IMR-90 (cell line): ENCODE data around the gene HORMAD1. TPM values are rescaled to one million over a fixed set of nuclear protein-coding genes. Genes with fewer than 3 reads are reported as not detected.

ENCODE experiments used
- ATAC-seq: fragments of 200-7000 bp; cut with Tn5 transposase; 2 replicates; pipeline ENCODE4 v1.9.1; 2020; ENCODE audit warnings: low read depth, mild to moderate bottlenecking, moderate library complexity
- BruUV-seq: library from RNA; stranded (reverse); fragments of 400-500 nt; replicated peaks from 2 replicates; lab custom pipeline; 2021; lab: Mats Ljungman, UMichigan
- CTCF ChIA-PET: fragments of 300-600 bp; formaldehyde crosslinking; extraction: SDS; loops from one replicate; lab custom pipeline; 2021; ENCODE audit warnings: antibody characterized with exemption; lab: Yijun Ruan, JAX
- POLR2A ChIA-PET: fragments of 300-600 bp; sonication (Branson Sonifier 250); formaldehyde crosslinking; loops from one replicate; lab custom pipeline; 2022; ENCODE audit warnings: antibody characterized with exemption; ENCODE audit not compliant: unreplicated experiment; lab: Charles Lee
- DNase-seq: peaks from one replicate; pipeline ENCODE4 v3.0.0; 2013
- H2AFZ ChIP-seq: replicated peaks from 2 replicates; pipeline ENCODE3; 2013; ENCODE audit warnings: low read length, mild to moderate bottlenecking; ENCODE audit not compliant: poor library complexity
- H2AK5ac ChIP-seq: 2 replicates; pipeline ENCODE4 v1.6.1; 2013; ENCODE audit warnings: low read depth, low read length, inconsistent platforms
- H2AK9ac ChIP-seq: replicated peaks from 2 replicates; pipeline ENCODE3; 2013; ENCODE audit warnings: mild to moderate bottlenecking, low read depth, low read length, moderate library complexity; ENCODE audit not compliant: poor library complexity
- H2BK120ac ChIP-seq: 2 replicates; pipeline ENCODE4 v1.6.1; 2013; ENCODE audit warnings: low read depth, low read length, inconsistent platforms
- H2BK15ac ChIP-seq: 3 replicates; pipeline ENCODE4 v1.6.1; 2013; ENCODE audit warnings: low read depth, low read length, inconsistent platforms
- H2BK20ac ChIP-seq: 2 replicates; pipeline ENCODE4 v1.6.1; 2013; ENCODE audit warnings: low read depth, mild to moderate bottlenecking, inconsistent platforms, low read length, moderate library complexity
- H2BK5ac ChIP-seq: 2 replicates; pipeline ENCODE4 v1.6.1; 2013; ENCODE audit warnings: mild to moderate bottlenecking, low read depth, low read length, inconsistent platforms; ENCODE audit not compliant: poor library complexity, severe bottlenecking
- H3K14ac ChIP-seq: replicated peaks from 2 replicates; pipeline ENCODE4 v1.6.1; 2013; ENCODE audit warnings: low read depth, low read length, inconsistent platforms
- H3K18ac ChIP-seq: 2 replicates; pipeline ENCODE4 v1.6.1; 2013; ENCODE audit warnings: low read depth, low read length, control low read depth
- H3K23ac ChIP-seq: 2 replicates; pipeline ENCODE4 v1.6.1; 2013; ENCODE audit warnings: low read depth, low read length, inconsistent platforms
- H3K27ac ChIP-seq: 2 replicates; pipeline ENCODE4 v1.5.1; 2013; ENCODE audit warnings: mild to moderate bottlenecking, control low read depth, low read length; ENCODE audit not compliant: insufficient read depth
- H3K27me3 ChIP-seq: 2 replicates; pipeline ENCODE4 v1.6.1; 2013; ENCODE audit warnings: low read length; ENCODE audit not compliant: control insufficient read depth, insufficient read depth
- H3K36me3 ChIP-seq: 2 replicates; pipeline ENCODE4 v1.6.1; 2013; ENCODE audit warnings: low read length, mixed read lengths; ENCODE audit not compliant: control insufficient read depth, insufficient read depth
- H3K4ac ChIP-seq: 2 replicates; pipeline ENCODE4 v1.6.1; 2013; ENCODE audit warnings: low read depth, low read length, inconsistent platforms
- H3K4me1 ChIP-seq: 2 replicates; pipeline ENCODE4 v1.6.1; 2013; ENCODE audit warnings: low read length, mixed read lengths; ENCODE audit not compliant: control insufficient read depth, insufficient read depth
- H3K4me2 ChIP-seq: 2 replicates; pipeline ENCODE4 v1.6.1; 2013; ENCODE audit warnings: low read depth, mild to moderate bottlenecking, control low read depth, low read length, moderate library complexity
- H3K4me3 ChIP-seq: 2 replicates; pipeline ENCODE4 v1.5.1; 2013; ENCODE audit warnings: low read depth, mild to moderate bottlenecking, control low read depth, low read length, moderate library complexity; ENCODE audit not compliant: insufficient read depth
- H3K56ac ChIP-seq: 2 replicates; pipeline ENCODE4 v1.6.1; 2013; ENCODE audit warnings: low read length, inconsistent platforms; ENCODE audit not compliant: insufficient read depth; ENCODE audit errors: extremely low read depth
- H3K79me1 ChIP-seq, 2 experiments: 2 replicates each; pipeline ENCODE4 v1.6.1; 2013; ENCODE audit warnings: low read length in 2 of 2, inconsistent platforms in 1 of 2, low read depth in 1 of 2
- H3K9ac ChIP-seq: 2 replicates; pipeline ENCODE4 v1.6.1; 2013; ENCODE audit warnings: low read depth, low read length, control low read depth
- H3K9me1 ChIP-seq: 2 replicates; pipeline ENCODE4 v1.6.1; 2013; ENCODE audit warnings: low read length, inconsistent platforms; ENCODE audit not compliant: insufficient read depth
- H3K9me3 ChIP-seq: 2 replicates; pipeline ENCODE4 v1.6.1; 2013; ENCODE audit warnings: low read length; ENCODE audit not compliant: control insufficient read depth, insufficient read depth
- H4K20me1 ChIP-seq: 2 replicates; pipeline ENCODE4 v1.6.1; 2013; ENCODE audit warnings: low read length, inconsistent platforms; ENCODE audit not compliant: insufficient read depth
- H4K5ac ChIP-seq: 2 replicates; pipeline ENCODE4 v1.6.1; 2013; ENCODE audit warnings: mild to moderate bottlenecking, low read depth, low read length, control low read depth
- H4K8ac ChIP-seq, 2 experiments: 2 replicates each; pipeline ENCODE4 v1.6.1; 2013; ENCODE audit warnings: low read depth in 2 of 2, low read length in 2 of 2, control low read depth in 1 of 2, inconsistent platforms in 1 of 2
- H4K91ac ChIP-seq: 2 replicates; pipeline ENCODE4 v1.6.1; 2013; ENCODE audit warnings: low read depth, low read length, inconsistent platforms; ENCODE audit not compliant: insufficient read depth
- BHLHE40 ChIP-seq: fragments of 150-350 bp; IDR thresholded peaks from 2 replicates; pipeline ENCODE4 v1.6.1; 2016; ENCODE audit warnings: mild to moderate bottlenecking, low read depth, low read length
- FOS ChIP-seq: fragments of 150-350 bp; IDR thresholded peaks from 2 replicates; pipeline ENCODE4 v1.6.1; 2016; ENCODE audit warnings: low read depth, low read length
- MAFK ChIP-seq: IDR thresholded peaks from 2 replicates; pipeline ENCODE4 v1.6.1; 2012; ENCODE audit warnings: low read depth, low read length, improper control_type of control experiment
- MAZ ChIP-seq: IDR thresholded peaks from 2 replicates; pipeline ENCODE4 v1.6.1; 2012; ENCODE audit warnings: low read depth, mild to moderate bottlenecking, low read length, improper control_type of control experiment, moderate library complexity, borderline replicate concordance
- MXI1 ChIP-seq: IDR thresholded peaks from 2 replicates; pipeline ENCODE4 v1.6.1; 2012; ENCODE audit warnings: low read depth, mild to moderate bottlenecking, low read length, moderate library complexity, borderline replicate concordance
- NFE2L2 ChIP-seq: fragments of 150-350 bp; IDR thresholded peaks from 2 replicates; pipeline ENCODE4 v1.6.1; 2016; ENCODE audit warnings: low read depth, mild to moderate bottlenecking, low read length
- POLR2A ChIP-seq: IDR thresholded peaks from 2 replicates; pipeline ENCODE4 v1.6.1; 2012; ENCODE audit warnings: mild to moderate bottlenecking, low read depth, low read length
- RAD21 ChIP-seq: IDR thresholded peaks from 2 replicates; pipeline ENCODE4 v1.6.1; 2012; ENCODE audit warnings: low read length, improper control_type of control experiment
- RCOR1 ChIP-seq: IDR thresholded peaks from 2 replicates; pipeline ENCODE4 v1.6.1; 2012; ENCODE audit warnings: mild to moderate bottlenecking, low read length, improper control_type of control experiment; ENCODE audit not compliant: insufficient replicate concordance
- RFX5 ChIP-seq: IDR thresholded peaks from 2 replicates; pipeline ENCODE4 v1.8.0; 2012; ENCODE audit warnings: low read depth, mild to moderate bottlenecking, low read length, moderate library complexity
- SMC3 ChIP-seq: fragments of 150-350 bp; IDR thresholded peaks from 2 replicates; pipeline ENCODE4 v1.6.1; 2016; ENCODE audit warnings: low read depth, mild to moderate bottlenecking, antibody characterized with exemption, low read length, moderate library complexity
- WGBS, 2 experiments: methylation state at CpG; one replicate each; pipeline versions ENCODE4 v1.1.5 to v1.1.7; 2013; ENCODE audit warnings: missing lambda C conversion rate in 2 of 2; ENCODE audit not compliant: insufficient read length in 1 of 2; ENCODE audit errors: extremely low coverage in 2 of 2; 5-methylcytosine and 5-hydroxymethylcytosine counted together
- dilution Hi-C: fragments of 300-500 bp; cut with HindIII; formaldehyde crosslinking; loops from one replicate; pipeline ENCODE4 v1.14.3; 2018; ENCODE audit warnings: low sequenced_read_pairs; ENCODE audit not compliant: unreplicated experiment
- in situ Hi-C: fragments of 300-500 bp; cut with MboI; formaldehyde crosslinking; loops from 3 replicates; pipeline ENCODE4 v1.14.3; 2019; ENCODE audit warnings: low sequenced_read_pairs, inconsistent platforms, mixed read lengths
- intact Hi-C: fragments of 100-400 bp; cut with micrococcal nuclease; formaldehyde crosslinking; loops from 2 replicates; pipeline ENCODE4 v1.10.0; 2022
- polyA plus RNA-seq, 3 experiments: library from polyadenylated mRNA; depleted of rRNA; stranded (reverse); fragments of >200 nt; gene quantifications; 2 replicates each; pipeline ENCODE4 v1.2.3, GENCODE V29; 2012; ENCODE audit warnings: low replicate concordance in 1 of 3
- total RNA-seq: library from RNA; depleted of rRNA; stranded (reverse); fragments of >200 nt; gene quantifications from 2 replicates; pipeline ENCODE4 v1.2.3, GENCODE V29; 2012
- TF ChIP-seq, protein P1 (sequence below): fragments of 150-350 bp; IDR thresholded peaks from 2 replicates; pipeline ENCODE4 v1.6.1; 2016; ENCODE audit warnings: low read depth, mild to moderate bottlenecking, low read length, moderate library complexity, borderline replicate concordance
- TF ChIP-seq, protein P2 (sequence below): conservative IDR thresholded peaks from 2 replicates; pipeline ENCODE4 v1.5.1; 2012; ENCODE audit warnings: mild to moderate bottlenecking, low read depth, low read length, improper control_type of control experiment

The HORMAD1 gene
- total and polyA plus RNA-seq, 2 of the 4 experiments (the other 2 are of a cell fraction) = not detected

DNA sequence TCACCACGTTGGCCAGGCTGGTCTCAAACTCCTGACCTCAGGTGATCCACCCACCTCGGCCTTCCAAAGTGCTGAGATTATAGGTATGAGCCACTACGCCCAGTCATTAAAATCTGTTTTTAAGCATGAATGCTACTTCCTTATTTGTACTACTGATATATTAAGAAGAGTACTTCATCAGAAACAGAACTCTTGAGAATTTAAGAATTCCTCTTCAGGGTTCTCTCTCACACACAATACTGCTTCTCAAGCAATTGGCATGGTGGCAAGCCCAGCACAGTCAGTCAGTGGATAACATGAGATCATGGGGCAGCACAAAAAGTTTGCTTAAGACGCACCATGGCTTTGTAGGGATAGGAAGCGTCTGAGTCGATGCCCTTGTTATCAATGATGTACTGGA, 30.7 kb upstream of the HORMAD1 start:
- Histone ChIP-seq H3K4ac (no peak overlapping the region), H2AFZ (no peak overlapping the region), H2AK5ac (no peak overlapping the region), H3K14ac (no peak overlapping the region; the same call in 1 of the 2 replicates), H4K8ac (no peak overlapping the region), H2AK9ac (no peak overlapping the region), H2BK20ac (no peak overlapping the region), H3K4me2 (no peak overlapping the region), H3K4me3 (no peak overlapping the region), H2BK120ac (no peak overlapping the region), H3K36me3 (no peaks in the 10 kb centered on the region), H4K5ac (no peak overlapping the region), H3K9ac (no peak overlapping the region), H3K4me1 (no peaks in the 10 kb centered on the region), H4K20me1 (no peaks in the 10 kb centered on the region), H3K27ac (no peak overlapping the region), H3K79me1 (no peaks in the 10 kb centered on the region), H3K56ac (no peak overlapping the region), H3K23ac (no peak overlapping the region), H4K91ac (no peak overlapping the region), H3K18ac (no peak overlapping the region), H3K9me1 (no peaks in the 10 kb centered on the region), H3K9me3 (no peaks in the 10 kb centered on the region), H2BK5ac (no peak overlapping the region), H2BK15ac (no peak overlapping the region), H3K27me3 (no peaks in the 10 kb centered on the region)
- dilution Hi-C loops = no loop called here
- in situ Hi-C loops = no loop called here
- intact Hi-C loops = no loop called here
- POLR2A ChIA-PET = no interaction called here
- CTCF ChIA-PET = no interaction called here
- no TSS peak for BruUV-seq
- no peak for DNase-seq
- no peak for TF ChIP-seq MXI1
- TF ChIP-seq RAD21 = no peak
- TF ChIP-seq RFX5 = no peak
- no peak for TF ChIP-seq MAFK
- TF ChIP-seq, protein P1, sequence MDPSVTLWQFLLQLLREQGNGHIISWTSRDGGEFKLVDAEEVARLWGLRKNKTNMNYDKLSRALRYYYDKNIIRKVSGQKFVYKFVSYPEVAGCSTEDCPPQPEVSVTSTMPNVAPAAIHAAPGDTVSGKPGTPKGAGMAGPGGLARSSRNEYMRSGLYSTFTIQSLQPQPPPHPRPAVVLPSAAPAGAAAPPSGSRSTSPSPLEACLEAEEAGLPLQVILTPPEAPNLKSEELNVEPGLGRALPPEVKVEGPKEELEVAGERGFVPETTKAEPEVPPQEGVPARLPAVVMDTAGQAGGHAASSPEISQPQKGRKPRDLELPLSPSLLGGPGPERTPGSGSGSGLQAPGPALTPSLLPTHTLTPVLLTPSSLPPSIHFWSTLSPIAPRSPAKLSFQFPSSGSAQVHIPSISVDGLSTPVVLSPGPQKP = no peak
- TF ChIP-seq FOS = no peak
- no peak for TF ChIP-seq MAZ
- no peak for TF ChIP-seq RCOR1
- no peak for TF ChIP-seq SMC3
- no peak for TF ChIP-seq BHLHE40
- no peak for TF ChIP-seq NFE2L2
- TF ChIP-seq, protein P2, sequence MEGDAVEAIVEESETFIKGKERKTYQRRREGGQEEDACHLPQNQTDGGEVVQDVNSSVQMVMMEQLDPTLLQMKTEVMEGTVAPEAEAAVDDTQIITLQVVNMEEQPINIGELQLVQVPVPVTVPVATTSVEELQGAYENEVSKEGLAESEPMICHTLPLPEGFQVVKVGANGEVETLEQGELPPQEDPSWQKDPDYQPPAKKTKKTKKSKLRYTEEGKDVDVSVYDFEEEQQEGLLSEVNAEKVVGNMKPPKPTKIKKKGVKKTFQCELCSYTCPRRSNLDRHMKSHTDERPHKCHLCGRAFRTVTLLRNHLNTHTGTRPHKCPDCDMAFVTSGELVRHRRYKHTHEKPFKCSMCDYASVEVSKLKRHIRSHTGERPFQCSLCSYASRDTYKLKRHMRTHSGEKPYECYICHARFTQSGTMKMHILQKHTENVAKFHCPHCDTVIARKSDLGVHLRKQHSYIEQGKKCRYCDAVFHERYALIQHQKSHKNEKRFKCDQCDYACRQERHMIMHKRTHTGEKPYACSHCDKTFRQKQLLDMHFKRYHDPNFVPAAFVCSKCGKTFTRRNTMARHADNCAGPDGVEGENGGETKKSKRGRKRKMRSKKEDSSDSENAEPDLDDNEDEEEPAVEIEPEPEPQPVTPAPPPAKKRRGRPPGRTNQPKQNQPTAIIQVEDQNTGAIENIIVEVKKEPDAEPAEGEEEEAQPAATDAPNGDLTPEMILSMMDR = no peak
- TF ChIP-seq POLR2A = no peak
- 94% methylated on average over 3 of the region's 6 CpGs; no CpG with 5 or more reads in 1 of the 2 experiments for WGBS, 2 experiments
- no peak for ATAC-seq
